8988T (cell line): ENCODE results near the gene KCNMA1.
"Not testable (repeated sequence)": the region's sequence is repeated elsewhere in the genome, so short reads cannot be mapped to it uniquely, and the experiment has no call there.

ENCODE experiments used
- DNase-seq: peaks from one replicate; pipeline ENCODE4 v3.0.0; 2011

Gene KCNMA1

DNA sequence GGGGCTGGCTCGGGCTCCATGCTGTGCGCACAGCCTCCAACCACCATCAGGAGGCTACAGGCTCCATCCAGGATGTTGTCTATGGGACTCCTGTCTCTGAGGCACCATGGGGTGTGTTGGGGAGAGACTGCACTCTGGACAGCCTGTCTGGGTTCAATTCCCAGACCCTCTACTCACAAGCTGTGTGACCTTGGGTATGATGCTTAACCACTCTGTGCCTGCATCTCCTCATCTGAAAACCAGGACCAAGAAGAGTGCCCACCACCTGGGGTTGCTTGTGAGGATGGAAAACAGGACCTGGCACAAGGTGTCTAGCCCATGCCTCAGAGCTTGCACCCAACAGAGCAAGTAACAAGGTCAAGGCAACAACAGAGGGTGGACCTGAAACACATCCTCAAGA is 109.8 kb downstream of the KCNMA1 start:
- no peak for DNase-seq

DNA sequence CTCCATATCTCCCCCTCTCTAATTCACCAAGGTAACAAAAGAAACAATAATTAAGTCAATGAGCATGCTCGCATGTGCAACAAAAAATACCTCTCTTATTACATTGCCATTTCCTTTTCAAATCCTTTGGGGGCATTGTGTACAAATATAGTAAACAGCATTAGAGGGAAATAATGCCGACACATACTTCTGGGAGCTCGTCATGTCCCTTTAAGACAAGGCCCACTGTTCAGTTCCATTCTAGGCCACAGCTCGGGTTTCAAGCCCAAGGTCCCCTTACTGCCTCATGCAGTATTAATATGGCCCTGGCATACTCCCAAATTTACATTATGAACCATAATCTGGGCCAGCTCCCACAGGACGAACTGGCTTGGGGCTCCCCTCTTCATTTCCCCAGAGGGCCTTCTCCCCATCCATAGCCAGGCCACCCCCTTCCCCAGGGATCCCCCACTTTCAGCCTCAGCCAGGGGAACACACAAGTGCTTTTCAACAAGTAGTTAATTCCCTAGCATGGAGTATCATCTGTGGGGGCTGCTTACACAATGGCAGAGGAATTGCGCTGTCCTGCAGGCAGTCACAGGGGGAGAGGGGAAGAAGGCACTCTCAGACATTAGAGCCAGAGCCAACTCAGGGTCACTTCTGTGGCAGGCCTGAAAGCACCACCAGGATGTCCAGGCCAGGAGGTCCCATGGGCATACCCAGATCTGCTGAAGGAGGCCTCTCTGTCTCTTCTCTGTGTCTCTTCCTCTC is 110.6 kb downstream of the KCNMA1 start:
- DNase-seq: no peak

DNA sequence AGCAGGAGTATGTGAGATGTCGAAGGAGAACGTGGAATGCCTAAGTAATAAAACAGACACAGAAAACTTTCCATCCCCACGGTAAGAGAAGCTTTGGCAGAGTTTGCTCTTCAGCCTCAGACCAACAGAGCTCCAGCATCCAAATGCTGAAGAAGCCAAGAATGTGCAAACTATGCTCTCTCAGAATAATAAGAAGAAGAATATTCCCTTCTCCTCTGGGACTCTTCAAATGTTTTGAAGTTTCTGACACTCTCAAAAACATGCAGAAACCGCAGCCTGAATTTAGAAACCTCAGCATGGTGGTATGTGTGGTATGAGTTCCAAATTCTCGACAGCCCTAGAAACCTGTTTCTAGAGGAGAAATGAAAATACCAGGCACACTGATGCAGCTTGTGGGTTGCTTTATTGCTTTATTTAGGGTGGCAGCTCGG is 113.3 kb downstream of the KCNMA1 start:
- no peak for DNase-seq

DNA sequence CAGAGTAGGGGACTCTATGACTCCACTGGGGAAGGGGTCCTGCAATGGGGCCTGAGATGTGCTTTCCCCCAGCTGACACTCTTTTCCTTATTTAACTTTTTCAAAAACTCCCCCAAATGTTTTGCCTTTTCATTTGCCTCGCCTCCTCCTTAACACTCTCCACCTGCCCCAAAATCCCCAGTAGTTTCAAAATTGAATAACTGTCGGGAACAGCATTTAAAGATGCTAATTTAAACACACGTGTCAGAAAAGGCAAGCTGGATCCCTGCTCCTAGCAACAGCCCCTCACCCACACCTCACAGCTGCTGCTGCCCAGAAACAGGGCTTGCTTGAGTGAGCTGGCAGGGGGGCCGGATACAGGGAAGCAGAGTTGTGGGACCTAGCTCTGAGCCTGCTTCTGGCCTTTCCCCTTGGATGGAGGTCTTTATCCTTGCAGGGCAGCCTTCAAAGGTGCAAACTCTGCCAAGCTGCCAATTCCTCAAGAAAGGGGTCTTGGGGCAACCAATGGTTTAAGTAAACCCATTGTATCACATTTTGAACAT is 115.3 kb downstream of the KCNMA1 start:
- no peak for DNase-seq

DNA sequence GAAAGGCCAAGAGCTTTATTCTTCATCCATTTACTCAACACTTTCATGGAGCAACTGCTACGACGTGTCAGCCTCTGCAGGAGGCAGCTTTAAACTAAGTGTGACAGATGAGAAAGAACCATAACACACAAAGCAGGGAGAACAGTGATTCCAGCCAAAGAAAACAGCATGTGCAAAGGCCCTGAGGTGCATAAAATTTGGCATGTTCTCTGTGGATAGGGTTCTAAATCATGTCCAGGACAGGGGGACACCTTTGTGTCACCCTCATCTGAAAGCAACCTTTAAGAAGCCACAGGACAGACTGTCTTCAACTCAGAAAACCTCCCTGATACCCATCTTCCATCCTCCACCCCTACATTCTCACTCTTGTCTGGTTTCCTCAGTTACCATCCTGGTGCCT is 116.6 kb downstream of the KCNMA1 start:
- DNase-seq: no peak

DNA sequence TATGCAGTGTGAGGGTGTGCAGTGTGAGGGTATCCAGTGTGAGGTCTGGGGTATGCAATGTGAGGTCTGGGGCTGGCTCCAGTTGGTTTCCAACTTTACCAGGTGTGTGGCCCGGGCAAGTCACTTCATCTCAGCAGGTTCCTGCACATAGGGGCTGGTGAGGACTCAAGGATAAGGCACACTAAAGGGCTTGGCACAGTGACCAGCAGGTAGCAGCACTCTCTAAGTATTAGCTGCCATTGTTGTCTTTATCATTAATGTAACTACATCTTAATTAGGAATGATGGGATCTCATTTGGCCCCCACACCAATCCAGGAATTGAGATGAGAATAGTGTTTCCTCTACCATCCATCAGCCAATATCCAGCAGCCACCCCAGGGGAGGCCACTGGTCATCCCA is 117.3 kb downstream of the KCNMA1 start:
- DNase-seq: no peak

DNA sequence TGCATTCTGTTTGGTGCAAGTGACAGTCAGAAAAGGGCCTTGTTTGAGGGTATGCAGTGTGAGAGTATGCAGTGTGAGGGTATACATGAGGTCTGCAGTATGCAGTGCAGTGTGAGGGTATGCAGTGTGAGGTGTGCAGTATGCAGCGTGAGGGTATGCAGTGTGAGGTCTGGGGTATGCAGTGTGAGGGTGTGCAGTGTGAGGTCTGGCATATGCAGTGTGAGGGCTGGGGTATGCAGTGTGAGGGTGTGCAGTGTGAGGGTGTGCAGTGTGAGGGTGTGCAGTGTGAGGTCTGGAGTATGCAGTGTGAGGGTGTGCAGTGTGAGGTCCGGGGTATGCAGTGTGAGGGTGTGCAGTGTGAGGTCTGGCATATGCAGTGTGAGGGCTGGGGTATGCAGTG is 117.8 kb downstream of the KCNMA1 start:
- DNase-seq: not testable (repeated sequence)

DNA sequence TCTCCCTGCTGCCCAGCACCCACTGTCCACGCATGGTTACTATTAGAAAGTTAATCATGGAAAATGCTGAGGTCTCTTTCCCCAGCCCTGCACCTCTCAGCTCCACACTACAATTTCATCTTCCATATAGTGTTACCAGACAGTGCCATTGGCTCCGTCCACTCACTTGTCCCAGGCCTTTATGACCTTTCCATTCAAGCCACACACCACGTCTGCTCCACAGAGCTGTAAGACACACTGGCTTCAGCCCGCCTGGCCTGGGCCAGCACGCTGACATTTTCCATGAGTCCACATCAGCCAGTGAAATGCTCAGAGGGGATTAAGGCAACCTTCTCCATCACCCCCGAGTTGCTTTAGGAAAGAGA is 118.7 kb downstream of the KCNMA1 start:
- DNase-seq: no peak

DNA sequence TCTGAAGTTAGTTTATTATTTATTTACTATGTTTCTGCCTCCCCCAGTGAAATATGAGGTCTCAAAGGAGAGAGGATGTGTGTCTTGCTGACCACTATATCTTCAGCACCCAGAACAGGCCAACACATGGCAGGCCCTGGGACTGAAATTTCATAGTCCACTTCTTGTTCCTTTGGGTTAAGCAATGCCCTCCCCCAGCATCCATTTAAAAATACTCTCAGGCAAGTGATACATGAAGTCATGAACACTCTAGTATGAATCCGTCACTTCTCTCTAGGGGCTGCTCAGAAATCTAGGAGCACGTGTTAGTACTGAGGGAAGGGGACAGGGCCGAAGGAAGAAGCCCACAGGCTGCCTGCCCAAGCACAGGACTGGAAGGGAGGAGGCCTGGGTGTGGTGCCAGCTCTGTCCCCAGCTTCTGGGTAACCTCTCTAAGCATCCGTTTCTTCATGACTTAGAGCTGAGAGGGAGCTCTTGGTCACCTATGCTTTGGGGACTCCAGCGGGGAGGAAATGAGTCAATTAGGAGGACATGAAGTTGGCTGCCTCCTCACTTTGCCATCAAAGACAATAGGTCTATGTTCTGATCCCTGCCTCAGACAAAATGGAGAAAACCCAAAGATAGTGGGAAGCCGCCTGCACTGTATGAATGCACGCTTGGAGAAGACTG is 119.2 kb downstream of the KCNMA1 start:
- DNase-seq: no peak

DNA sequence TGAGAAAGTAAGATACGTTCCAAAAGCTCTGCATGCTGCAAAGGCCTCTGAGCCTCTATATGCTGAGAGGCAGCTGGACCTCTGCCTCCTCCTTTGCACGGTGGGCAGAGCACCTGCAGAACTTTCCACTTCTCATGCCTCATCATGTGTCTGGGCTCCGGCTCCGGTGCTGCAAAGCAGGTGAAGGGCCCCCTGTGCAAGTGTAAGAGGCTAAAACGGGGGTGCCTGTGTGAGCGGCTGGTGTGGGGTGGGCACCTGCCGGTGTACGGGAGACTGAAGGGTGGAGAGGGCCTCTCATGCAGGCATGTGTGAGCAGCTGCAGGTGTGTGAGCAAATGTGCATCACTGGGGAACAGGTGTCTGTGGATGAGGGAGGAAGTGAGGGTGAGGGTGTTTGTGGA is 121.0 kb downstream of the KCNMA1 start:
- no peak for DNase-seq

DNA sequence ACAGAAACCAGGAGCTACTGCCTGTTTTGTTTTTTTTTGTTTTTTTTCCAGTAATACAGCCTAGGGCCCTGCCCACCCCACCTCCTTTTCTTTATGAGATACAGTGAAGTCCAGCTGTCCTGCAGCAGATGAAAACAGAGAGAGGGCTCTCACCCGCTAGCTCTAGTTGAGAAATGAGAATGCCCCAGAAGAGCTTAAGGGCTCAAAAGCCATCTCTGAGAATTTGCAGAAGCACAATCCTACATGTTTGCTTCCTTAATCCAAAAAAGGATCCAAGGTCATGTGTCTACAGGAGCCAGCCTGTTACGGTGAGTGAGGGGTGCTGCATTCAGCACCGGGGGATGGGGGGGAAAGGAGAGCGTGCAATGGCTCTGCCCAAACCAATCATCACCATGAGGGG is 122.7 kb downstream of the KCNMA1 start:
- DNase-seq: no peak

DNA sequence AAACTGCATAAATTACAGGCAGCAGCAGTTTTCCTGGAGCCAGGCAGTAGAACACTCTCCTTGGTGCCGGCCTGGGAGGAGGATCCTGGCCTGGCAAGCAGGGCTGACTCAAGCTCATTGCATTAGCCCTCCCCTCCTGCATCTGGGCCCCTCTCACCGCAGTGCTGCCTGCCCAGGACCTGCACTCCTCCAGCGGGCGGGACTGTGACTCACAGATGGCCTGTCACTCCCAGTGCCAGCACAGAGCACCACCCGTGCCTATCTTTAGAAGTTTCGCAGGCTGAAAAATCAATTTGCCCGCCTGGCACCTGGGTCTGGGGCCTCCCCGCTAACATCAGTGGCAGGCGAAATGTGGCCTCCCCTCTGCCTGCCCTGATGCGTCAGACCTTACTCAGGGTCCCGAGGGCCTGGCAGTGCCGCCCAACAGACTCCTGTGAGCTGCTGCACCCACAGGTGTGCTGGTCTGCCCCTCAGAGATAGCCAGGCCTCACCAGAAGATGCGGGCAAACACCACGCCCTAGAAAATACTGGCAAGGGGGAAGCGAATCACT is 123.8 kb downstream of the KCNMA1 start:
- peak; percentile 38 for DNase-seq

DNA sequence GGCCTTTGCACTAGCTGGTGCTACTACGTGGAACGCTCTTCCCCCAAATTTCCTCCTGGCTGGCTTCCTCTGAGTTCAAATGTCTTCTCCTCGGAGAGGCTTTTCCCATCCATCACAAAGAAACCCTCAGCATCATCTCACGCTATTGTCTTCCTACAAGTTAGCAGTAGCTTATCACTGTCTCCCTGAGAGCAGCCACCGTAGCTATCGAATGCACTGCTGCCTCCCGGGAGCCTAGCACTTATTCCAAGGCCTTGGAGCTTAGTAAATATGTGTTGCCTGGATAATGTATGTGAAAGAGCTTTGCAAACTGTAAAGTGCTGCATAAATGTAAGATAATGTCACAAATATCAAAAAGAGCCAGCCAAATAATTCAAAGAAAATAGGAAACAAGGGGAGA is 124.4 kb downstream of the KCNMA1 start:
- DNase-seq: no peak

DNA sequence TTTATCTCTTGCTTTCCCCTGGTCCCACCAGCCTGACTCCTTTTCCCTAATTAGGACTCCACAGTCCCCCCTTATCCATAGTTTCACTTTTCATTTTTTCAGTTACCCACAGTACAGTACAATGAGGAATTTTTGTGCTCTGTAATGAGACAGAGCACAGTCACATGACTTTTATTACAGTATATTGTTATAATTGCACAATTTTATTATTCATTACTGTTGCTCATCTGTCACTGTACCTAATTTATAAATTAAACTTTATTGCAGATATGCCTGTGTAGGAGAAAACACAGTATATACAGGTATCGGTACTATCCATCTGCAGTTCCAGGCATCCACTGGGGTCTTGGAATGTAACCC is 125.4 kb downstream of the KCNMA1 start:
- DNase-seq: no peak

DNA sequence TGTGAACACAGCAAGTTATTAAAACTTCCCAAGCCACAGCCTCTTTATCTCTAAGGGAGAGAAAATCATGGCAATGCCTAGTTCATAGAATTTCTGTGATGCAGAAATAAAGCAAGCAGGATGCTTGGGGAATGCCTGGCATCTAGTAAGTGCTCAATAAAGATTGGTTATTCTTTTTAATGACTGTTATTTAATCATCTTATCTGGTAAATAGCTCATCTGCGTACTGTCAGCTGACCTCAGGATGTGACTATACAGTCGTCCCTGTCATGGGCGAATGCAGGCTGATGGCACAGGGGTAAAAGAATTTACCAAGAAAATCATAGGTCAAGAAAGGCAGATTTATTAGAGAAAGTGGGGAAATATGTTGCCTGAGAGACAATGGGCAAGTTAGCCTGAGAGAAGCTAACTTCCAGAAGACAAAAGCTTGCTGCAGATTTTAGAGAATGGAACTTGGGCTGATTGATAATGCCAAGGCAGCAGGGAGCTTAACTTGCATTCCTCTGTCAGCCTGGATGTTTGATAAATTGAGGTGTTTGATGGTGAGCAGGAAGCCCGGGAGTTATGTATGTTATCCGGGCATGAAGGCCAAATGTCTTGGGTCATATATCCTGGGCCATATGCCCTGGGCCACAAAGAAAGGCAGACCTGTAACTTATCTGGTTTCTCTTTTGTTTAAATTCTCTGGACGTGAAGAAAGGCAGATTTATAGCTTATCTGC is 126.0 kb downstream of the KCNMA1 start:
- no peak for DNase-seq

DNA sequence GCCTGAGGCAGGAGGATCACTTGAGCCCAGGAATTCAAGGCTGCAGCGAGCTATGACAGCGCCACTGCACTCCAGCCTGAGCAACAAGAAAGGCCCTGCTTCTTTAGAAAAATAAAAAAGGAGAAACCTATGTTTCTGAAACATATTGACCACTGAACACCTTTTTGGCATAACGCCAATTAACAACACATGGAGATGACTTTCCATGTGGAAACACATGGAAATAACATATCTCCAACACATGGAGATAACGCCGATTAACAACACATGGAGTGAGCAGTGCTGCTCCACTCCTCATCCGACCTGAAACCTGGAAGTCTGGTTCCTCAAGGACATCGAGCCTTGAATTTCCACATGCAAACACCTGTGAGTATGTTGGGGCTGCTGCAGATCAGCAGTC is 126.9 kb downstream of the KCNMA1 start:
- no peak for DNase-seq

DNA sequence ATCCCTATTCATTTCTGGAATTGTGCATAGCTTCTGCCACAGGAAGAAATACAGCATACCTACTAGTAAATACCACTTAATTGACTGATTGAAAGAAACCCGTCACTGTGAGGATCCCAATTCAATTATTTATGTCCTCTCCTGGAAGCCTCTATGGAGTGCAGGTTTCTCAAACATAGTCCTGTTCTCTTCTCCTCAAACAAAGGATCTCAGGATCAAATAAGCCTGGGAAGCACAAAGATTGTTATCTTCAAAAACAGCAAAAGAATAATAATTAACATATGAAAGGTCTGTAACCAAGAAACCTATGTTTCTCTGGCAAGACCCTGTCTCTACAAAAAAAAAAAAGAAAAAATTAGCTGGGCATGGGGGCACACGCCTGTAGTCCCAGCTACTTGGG is 127.3 kb downstream of the KCNMA1 start:
- no peak for DNase-seq

DNA sequence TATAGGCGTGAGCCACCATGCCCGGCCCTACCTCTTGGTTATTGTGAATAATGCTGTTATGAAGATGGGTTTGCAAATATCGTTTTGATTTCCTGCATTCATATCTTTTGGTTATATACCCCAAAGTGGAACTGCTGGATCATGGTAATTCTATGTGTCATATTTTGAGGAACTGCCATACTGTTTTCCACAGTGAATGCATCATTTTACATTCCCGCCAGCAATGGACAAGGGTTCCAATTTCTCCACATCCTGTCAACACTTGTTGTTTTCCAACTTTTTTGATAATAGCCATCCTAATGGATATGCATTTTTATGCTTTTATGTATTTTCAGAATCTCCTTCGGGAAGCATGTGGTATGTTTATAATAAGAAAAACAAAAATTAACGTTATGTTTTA is 128.2 kb downstream of the KCNMA1 start:
- DNase-seq: no peak

DNA sequence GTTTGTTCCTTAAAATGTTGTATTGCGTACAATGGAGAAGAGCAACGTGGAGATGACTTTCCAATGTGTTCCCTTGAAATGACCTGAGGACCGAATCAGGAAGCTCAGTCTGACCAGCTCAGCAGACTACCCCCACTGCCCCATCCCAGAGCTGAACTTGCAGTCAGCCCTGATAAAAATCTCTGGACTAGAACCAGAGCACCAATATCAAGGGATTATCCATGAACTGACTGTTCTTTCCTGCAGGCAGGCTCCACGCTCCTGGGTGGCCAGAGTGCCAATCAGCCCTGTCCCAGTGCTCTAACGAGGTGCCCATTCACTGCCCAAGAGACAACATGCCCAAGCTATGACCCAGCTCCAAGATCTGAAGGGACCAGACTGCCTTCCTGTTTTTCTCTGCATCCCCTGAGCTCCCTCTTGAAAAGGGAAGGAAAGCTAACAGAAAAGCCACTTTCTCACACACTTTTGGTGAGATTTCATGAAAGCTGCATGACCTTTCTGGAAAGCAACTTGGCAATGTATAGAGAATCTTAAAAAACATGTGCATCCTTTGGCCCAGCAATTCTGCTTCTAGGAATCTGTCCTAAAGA is 130.2 kb downstream of the KCNMA1 start:
- DNase-seq: no peak

DNA sequence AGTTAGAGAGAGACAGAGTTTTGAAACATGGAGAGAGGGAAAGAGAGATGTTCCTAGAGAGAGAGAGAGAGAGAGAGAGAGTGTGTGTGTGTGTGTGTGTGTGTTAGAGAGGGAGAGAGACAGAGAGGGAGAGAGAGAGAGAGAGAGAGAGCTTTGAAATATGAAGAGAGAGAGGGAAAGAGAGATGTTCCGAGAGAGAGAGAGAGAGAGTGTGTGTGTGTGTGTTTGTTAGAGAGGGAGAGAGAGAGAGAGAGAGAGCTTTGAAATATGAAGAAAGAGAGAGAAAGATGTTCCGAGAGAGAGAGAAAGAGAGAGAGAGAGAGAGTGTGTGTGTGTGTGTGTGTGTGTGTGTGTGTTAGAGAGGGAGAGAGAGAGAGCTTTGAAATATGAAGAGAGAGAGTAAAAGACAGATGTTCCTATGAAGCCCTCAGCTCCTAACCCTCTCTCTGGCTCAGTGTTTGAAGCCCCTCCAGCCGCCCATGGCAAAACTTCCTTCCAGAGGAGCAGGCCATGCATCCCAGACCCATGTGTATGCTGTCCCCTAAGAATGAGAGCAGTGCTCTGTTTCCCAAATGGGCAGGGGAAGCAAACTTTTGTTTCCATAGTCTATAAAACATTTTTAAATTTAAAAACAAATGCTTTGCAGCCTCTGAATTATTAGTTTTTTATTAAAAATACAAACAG is 130.9 kb downstream of the KCNMA1 start:
- no peak for DNase-seq

DNA sequence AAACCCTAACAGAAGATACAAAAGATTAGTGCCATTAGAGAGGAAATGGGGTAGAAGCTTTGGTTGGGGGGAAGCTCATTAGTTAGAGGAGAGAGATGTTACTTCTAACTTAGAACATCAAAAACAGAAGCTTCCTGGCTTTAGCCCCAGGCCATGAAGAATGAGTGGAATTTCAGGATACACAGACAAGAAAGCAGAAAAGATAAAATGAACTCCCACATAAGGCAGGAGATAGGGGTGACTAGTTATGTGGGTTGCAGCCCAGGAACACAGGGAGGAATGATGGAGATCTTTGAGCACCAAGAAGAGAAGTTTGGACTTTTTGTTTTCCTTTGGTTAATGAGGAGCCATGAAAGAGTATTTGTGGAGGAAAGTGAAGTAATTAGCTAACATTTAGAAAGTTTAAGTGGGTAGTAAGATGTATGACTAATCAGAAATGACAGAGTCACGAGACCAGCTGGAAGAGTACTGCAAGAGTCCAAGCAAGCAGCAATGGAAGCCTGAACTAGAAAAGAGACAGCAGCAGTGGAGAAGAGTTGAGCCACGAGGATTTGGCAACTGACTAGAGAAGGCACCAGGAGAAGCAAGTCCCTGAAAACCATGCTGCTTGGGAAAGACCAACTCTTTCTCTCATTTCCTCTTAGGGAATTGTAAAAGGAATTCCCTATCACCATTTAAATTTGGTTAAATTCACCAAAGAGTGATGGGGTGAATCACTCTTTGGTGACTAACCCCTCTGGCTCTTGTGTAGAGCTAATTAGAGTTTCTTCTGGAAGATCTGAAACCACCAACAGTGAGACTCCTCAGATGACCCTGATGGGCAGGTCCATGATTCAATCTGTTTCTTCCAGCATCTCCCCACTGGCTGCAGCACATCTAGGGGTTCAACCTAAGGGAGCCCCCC is 131.9 kb downstream of the KCNMA1 start:
- no peak for DNase-seq

DNA sequence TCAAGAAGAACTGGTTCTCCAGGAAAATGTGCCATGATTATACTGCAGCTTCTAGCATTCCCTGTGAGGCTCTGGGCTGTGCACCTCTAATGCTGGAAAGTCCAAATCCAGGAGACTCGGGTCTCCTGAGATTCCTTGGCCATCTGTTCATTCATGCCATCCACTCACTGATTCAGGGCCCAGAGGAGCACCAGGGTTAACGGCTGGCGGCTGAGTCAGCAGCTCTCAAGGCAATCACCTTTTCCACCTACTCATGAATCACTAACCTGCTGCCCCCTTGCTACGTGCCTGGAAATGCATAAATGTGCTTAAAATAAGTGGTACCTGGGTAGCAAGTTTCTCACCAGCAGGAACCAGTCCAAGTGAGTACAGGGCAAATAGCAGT is 132.7 kb downstream of the KCNMA1 start:
- no peak for DNase-seq
